A549 (cell line): Measurements from ENCODE around the gene NTHL1. TPM values are rescaled to one million over a fixed set of nuclear protein-coding genes. Genes with fewer than 3 reads are reported as not detected.

Experiments
- ATAC-seq, 2 experiments: fragments of 200-7000 bp in 1 of 2; fragments of >200 bp in 1 of 2; cut with Nextera tagmentation in 1 of 2; cut with Tn5 transposase in 1 of 2; 3 replicates each; pipeline versions ENCODE4 v1.8.0 to v1.9.1; 2018 to 2020; ENCODE audit warnings: mild to moderate bottlenecking in 1 of 2, moderate library complexity in 1 of 2
- CTCF ChIA-PET: fragments of 300-600 bp; sonication (Branson Sonifier 250); formaldehyde crosslinking; extraction: SDS; loops from one replicate; lab custom pipeline; 2021; ENCODE audit warnings: antibody characterized with exemption, inconsistent platforms; lab: Yijun Ruan, JAX
- POLR2A ChIA-PET: fragments of 350-600 bp; formaldehyde crosslinking; extraction: SDS; loops from one replicate; lab custom pipeline; 2021; ENCODE audit warnings: antibody characterized with exemption, inconsistent platforms; lab: Yijun Ruan, JAX
- DNase-seq, 2 experiments: peaks; one replicate each; pipeline versions ENCODE4 v3.0.0 to v3.0.0-alpha.2; 2011 to 2016; ENCODE audit warnings: low read depth in 1 of 2, low spot score in 1 of 2
- FAIRE-seq: peaks from 2 replicates; lab custom pipeline; 2011; peaks lifted over from hg19 to GRCh38; lab: Jason Lieb, UNC
- H3K27ac ChIP-seq, 2 experiments: fragments of >200 bp; sonication (Bioruptor Twin); formaldehyde crosslinking; 3 replicates each; pipeline ENCODE4 v1.5.1; 2016 to 2017
- H3K4me1 ChIP-seq: fragments of >200 bp; sonication (Bioruptor Twin); formaldehyde crosslinking; 3 replicates; pipeline ENCODE4 v1.6.1; 2016
- H3K4me2 ChIP-seq: fragments of >200 bp; sonication (Bioruptor Twin); formaldehyde crosslinking; 3 replicates; pipeline ENCODE4 v1.6.1; 2016
- H3K4me3 ChIP-seq: fragments of >200 bp; sonication (Bioruptor Twin); formaldehyde crosslinking; 3 replicates; pipeline ENCODE4 v1.5.1; 2016
- H3K9me3 ChIP-seq: fragments of >200 bp; sonication (Bioruptor Twin); formaldehyde crosslinking; 3 replicates; pipeline ENCODE4 v1.6.1; 2016
- ATOH8 ChIP-seq: fragments of 250-450 bp; sonication (Bioruptor Pico); IDR thresholded peaks from 2 replicates; pipeline ENCODE4 v1.5.0; 2020; ENCODE audit warnings: low read depth, mild to moderate bottlenecking, moderate library complexity
- CBX8 ChIP-seq: fragments of 200-600 bp; sonication (generic); IDR thresholded peaks from 2 replicates; pipeline ENCODE4 v1.6.1; 2016
- CEBPB ChIP-seq, 2 experiments: fragments of >200 bp in 1 of 2; sonication (Bioruptor Twin) in 1 of 2; formaldehyde crosslinking in 1 of 2; IDR thresholded peaks; 2 replicates each; pipeline ENCODE4 v1.6.1; 2012 to 2016
- CHD2 ChIP-seq: fragments of 150-350 bp; IDR thresholded peaks from 2 replicates; pipeline ENCODE4 v1.6.1; 2014; ENCODE audit warnings: low read length; ENCODE audit not compliant: partially characterized antibody
- CTCF ChIP-seq: fragments of >200 bp; sonication (Bioruptor Twin); formaldehyde crosslinking; IDR thresholded peaks from 3 replicates; pipeline ENCODE4 v1.5.1; 2016
- EHF ChIP-seq: fragments of 250-450 bp; sonication (Bioruptor Pico); IDR thresholded peaks from 2 replicates; pipeline ENCODE4 v1.5.0; 2020; ENCODE audit warnings: mild to moderate bottlenecking
- ESRRA ChIP-seq: fragments of 150-350 bp; IDR thresholded peaks from 2 replicates; pipeline ENCODE4 v1.6.1; 2014; ENCODE audit warnings: mild to moderate bottlenecking, low read length, borderline replicate concordance
- FOSL2 ChIP-seq, 2 experiments: fragments of 450-650 bp in 1 of 2; fragments of >200 bp in 1 of 2; sonication (Bioruptor Twin) in 1 of 2; formaldehyde crosslinking; IDR thresholded peaks; 2 replicates each; pipeline versions ENCODE4 v1.5.0 to v1.6.1; 2016 to 2020; ENCODE audit warnings: mild to moderate bottlenecking in 1 of 2, moderate library complexity in 1 of 2
- HDAC2 ChIP-seq: fragments of 200-600 bp; sonication (generic); IDR thresholded peaks from 2 replicates; pipeline ENCODE4 v1.6.1; 2016
- HEYL ChIP-seq: fragments of 250-450 bp; sonication (Bioruptor Pico); IDR thresholded peaks from 2 replicates; pipeline ENCODE4 v1.8.0; 2021; ENCODE audit warnings: mild to moderate bottlenecking, moderate library complexity
- HMGXB4 ChIP-seq: fragments of 250-450 bp; sonication (Bioruptor Pico); IDR thresholded peaks from 2 replicates; pipeline ENCODE4 v1.5.0; 2021; ENCODE audit warnings: mild to moderate bottlenecking, moderate library complexity, borderline replicate concordance
- HOXB13 ChIP-seq: fragments of 250-450 bp; sonication (Bioruptor Pico); IDR thresholded peaks from 2 replicates; pipeline ENCODE4 v1.5.0; 2020; ENCODE audit warnings: low read depth, mild to moderate bottlenecking, moderate library complexity
- HOXB5 ChIP-seq: fragments of 250-450 bp; sonication (Bioruptor Pico); IDR thresholded peaks from 2 replicates; pipeline ENCODE4 v1.5.0; 2020; ENCODE audit warnings: mild to moderate bottlenecking, moderate library complexity
- JUN ChIP-seq, 2 experiments: fragments of >200 bp; sonication (Bioruptor Twin); formaldehyde crosslinking; IDR thresholded peaks; 2 replicates in 1 of 2; 3 replicates in 1 of 2; pipeline ENCODE4 v1.6.1; 2016 to 2017
- KDM1A ChIP-seq: fragments of 200-600 bp; sonication (generic); IDR thresholded peaks from 2 replicates; pipeline ENCODE4 v1.6.1; 2016; ENCODE audit warnings: low read depth, mild to moderate bottlenecking
- MAFK ChIP-seq: fragments of 450-650 bp; IDR thresholded peaks from 2 replicates; pipeline ENCODE4 v1.6.1; 2014; ENCODE audit not compliant: partially characterized antibody
- MAZ ChIP-seq: fragments of 150-350 bp; IDR thresholded peaks from 2 replicates; pipeline ENCODE4 v1.6.1; 2014; ENCODE audit warnings: antibody characterized with exemption, low read depth, low read length, borderline replicate concordance
- MYC ChIP-seq: IDR thresholded peaks from 2 replicates; pipeline ENCODE4 v1.6.1; 2012; ENCODE audit warnings: mild to moderate bottlenecking, inconsistent platforms, low read length, improper control_type of control experiment, borderline replicate concordance
- NFE2L2 ChIP-seq: fragments of 150-350 bp; conservative IDR thresholded peaks from 2 replicates; pipeline ENCODE4 v1.6.1; 2014; ENCODE audit warnings: low read length
- PHF8 ChIP-seq: fragments of 200-600 bp; sonication (generic); IDR thresholded peaks from 2 replicates; pipeline ENCODE4 v1.6.1; 2016; ENCODE audit warnings: low read depth, mild to moderate bottlenecking, antibody characterized with exemption, moderate library complexity, borderline replicate concordance
- POLR2A ChIP-seq: IDR thresholded peaks from 2 replicates; pipeline ENCODE4 v1.6.1; 2012; ENCODE audit warnings: mild to moderate bottlenecking, low read length
- RARB ChIP-seq: fragments of 250-450 bp; sonication (Bioruptor Pico); IDR thresholded peaks from 2 replicates; pipeline ENCODE4 v1.8.0; 2021; ENCODE audit warnings: mild to moderate bottlenecking, moderate library complexity
- RNF2 ChIP-seq: fragments of 200-600 bp; sonication (generic); IDR thresholded peaks from 2 replicates; pipeline ENCODE4 v1.6.1; 2016; ENCODE audit warnings: low read depth, mild to moderate bottlenecking, antibody characterized with exemption, moderate library complexity, borderline replicate concordance
- SMC3 ChIP-seq: fragments of >200 bp; sonication (Bioruptor Twin); formaldehyde crosslinking; IDR thresholded peaks from 3 replicates; pipeline ENCODE4 v1.6.1; 2018; ENCODE audit warnings: inconsistent platforms
- TFCP2L1 ChIP-seq: fragments of 250-450 bp; sonication (Bioruptor Pico); IDR thresholded peaks from 2 replicates; pipeline ENCODE4 v1.5.0; 2021; ENCODE audit warnings: mild to moderate bottlenecking
- TP53 ChIP-seq: fragments of 250-450 bp; sonication (Bioruptor Pico); IDR thresholded peaks from 2 replicates; pipeline ENCODE4 v1.5.0; 2021; ENCODE audit warnings: mild to moderate bottlenecking, moderate library complexity
- ZSCAN20 ChIP-seq: fragments of 250-450 bp; sonication (Bioruptor Pico); IDR thresholded peaks from 2 replicates; pipeline ENCODE4 v1.8.0; 2022; ENCODE audit warnings: mild to moderate bottlenecking, moderate library complexity
- WGBS: methylation state at CpG from one replicate; pipeline ENCODE4 v1.1.6; 2017; ENCODE audit errors: missing lambda C conversion rate; 5-methylcytosine and 5-hydroxymethylcytosine counted together
- polyA plus RNA-seq, 4 experiments: library from polyadenylated mRNA; depleted of rRNA in 3 of 4; stranded (reverse); fragments of >200 nt; fragmentation: RNase III in 1 of 4; extraction: RNeasy Plus Mini Kit Qiagen cat#74134 plus additional on column Dnase treatment in 1 of 4; gene quantifications; 2 replicates in 3 of 4; 3 replicates in 1 of 4; pipeline ENCODE4 v1.2.3, GENCODE V29; 2011 to 2017
- TF ChIP-seq, protein P1 (sequence below): IDR thresholded peaks from 2 replicates; pipeline ENCODE4 v1.6.1; 2012; ENCODE audit warnings: low read depth, borderline replicate concordance

Gene NTHL1
- polyA plus RNA-seq, 2 of the 4 experiments (the other 2 are of a cell fraction): 28.8 to 42.3 TPM

DNA sequence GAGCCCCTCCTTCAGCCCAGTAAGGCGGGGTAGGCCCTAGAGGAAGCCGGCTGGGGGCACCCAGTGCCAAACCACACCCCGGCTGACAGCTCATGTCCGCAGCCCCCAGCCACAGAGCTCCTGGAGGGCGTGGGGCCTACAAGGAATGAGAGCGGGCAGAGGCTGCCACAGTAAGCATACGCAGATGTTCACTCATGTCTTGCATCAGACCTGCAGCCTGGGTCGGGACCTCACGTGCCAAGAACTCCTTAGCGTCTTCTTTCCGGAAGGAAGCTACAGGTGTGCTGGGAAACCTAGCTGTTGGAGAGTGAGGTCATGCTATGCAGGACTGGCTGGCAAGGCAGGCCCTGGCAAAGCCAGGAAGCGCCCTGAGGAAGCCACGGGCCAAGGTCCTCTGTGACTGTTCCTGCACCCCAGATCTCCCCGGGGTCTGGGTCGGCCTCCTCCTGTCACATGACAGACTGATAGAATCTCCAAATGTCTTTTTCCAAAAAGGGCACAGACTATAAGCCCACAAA is 39.6 kb downstream of the NTHL1 start:
- no peak for TF ChIP-seq PHF8
- TF ChIP-seq HOXB5 (CRISPR knock-in tag): no peak
- no peak for TF ChIP-seq POLR2A
- TF ChIP-seq JUN (IDR thresholded peaks at IDR 0.05): no peak
- no peak for TF ChIP-seq SMC3
- no peak for TF ChIP-seq MAFK
- TF ChIP-seq EHF (CRISPR knock-in tag): no peak
- no peak for TF ChIP-seq NFE2L2
- TF ChIP-seq, protein P1, sequence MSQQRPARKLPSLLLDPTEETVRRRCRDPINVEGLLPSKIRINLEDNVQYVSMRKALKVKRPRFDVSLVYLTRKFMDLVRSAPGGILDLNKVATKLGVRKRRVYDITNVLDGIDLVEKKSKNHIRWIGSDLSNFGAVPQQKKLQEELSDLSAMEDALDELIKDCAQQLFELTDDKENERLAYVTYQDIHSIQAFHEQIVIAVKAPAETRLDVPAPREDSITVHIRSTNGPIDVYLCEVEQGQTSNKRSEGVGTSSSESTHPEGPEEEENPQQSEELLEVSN: no peak
- TF ChIP-seq CTCF: no peak
- TF ChIP-seq MYC: no peak
- no peak for TF ChIP-seq HMGXB4 (CRISPR knock-in tag)
- FAIRE-seq (no peak), DNase-seq (no peak), ATAC-seq (no peak)
- H3K4me3 ChIP-seq: peak overlapping the region; percentile 94
- H3K27ac ChIP-seq: peak overlapping the region; percentile 95 to 98
- ChIA-PET CTCF (interaction anchor here (1.3 to 11.3 kb wide), 7 partner anchors 14 to 139 kb away, joined by 3 to 196 read pairs (median 4); partner anchors contain the start of genes GFER, NOXO1 and SYNGR3), POLR2A (interaction anchor here (0.7 to 1.4 kb wide), 3 partner anchors 24 to 147 kb away, joined by 3 to 4 read pairs (median 4); partner anchors contain the start of genes GFER, RPS2 and TRAF7)
- no peaks in the 10 kb centered on the region for H3K9me3 ChIP-seq
- peak overlapping the region; percentile 91 for H3K4me2 ChIP-seq
- H3K4me1 ChIP-seq: peaks cover 55% of the 10 kb centered on the region
- 53% methylated on average over 15 of the region's 15 CpGs for WGBS

DNA sequence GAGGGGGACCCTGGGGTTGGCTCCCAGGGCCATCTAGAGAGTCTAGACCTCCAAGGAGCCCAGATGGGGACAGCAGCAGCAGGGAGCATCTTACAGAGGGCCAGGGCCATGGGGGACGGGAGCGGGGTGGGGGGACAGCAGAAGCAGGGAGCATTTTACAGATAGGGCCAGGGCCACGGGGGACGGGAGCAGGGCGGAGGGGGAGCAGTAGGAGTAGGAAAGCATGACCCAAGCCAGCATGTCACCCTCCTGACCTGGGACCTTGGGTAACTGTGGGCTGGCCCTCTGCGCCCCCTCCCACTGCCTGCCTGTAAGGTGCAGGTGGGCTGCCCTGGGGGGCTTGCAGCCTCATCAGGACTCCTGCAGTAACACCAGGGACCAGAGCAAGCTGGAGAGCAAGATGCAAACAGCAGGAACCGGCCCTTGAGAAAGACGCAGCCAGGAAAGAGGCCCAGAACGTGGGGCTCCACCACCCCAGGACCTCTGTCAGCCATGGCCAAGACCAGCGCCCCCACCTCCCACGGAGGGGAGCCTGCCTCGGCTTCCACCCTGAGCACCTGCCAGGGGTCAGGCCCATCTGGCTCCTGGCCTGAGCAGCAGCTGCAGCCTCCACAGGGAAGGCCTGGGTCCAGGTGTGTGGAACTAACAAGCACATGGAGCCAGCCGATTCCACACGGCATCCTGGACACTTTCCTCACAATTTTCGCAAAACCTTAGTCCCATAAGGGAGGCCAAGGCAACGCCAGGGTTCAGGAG is 40.4 kb downstream of the NTHL1 start:
- ATAC-seq: no peak
- TF ChIP-seq POLR2A: no peak
- TF ChIP-seq KDM1A: no peak
- no peak for TF ChIP-seq CHD2
- TF ChIP-seq ZSCAN20: no peak
- TF ChIP-seq HDAC2: no peak
- TF ChIP-seq TP53: no peak
- CTCF ChIA-PET: interaction anchor here (1.3 to 11.3 kb wide), 7 partner anchors 15 to 133 kb away, joined by 3 to 196 read pairs (median 4); partner anchors contain the start of genes GFER, NOXO1 and SYNGR3
- WGBS: 87% methylated on average over 14 of the region's 16 CpGs
- FAIRE-seq: no peak
- peak overlapping the region; percentile 91 for H3K4me2 ChIP-seq
- DNase-seq: no peak
- no peaks in the 10 kb centered on the region for H3K9me3 ChIP-seq
- H3K4me1 ChIP-seq: peaks cover 55% of the 10 kb centered on the region
- H3K27ac ChIP-seq: peak overlapping the region in 1 of 2 experiments; percentile 95; a peak in 3 of 6 replicates
- H3K4me3 ChIP-seq: no peak overlapping the region; the same call in 2 of the 3 replicates
- POLR2A ChIA-PET: interaction anchor here (1.4 kb wide), 1 partner anchor 43 kb away, joined by 4 read pairs; the partner anchor contains the start of gene RPS2

DNA sequence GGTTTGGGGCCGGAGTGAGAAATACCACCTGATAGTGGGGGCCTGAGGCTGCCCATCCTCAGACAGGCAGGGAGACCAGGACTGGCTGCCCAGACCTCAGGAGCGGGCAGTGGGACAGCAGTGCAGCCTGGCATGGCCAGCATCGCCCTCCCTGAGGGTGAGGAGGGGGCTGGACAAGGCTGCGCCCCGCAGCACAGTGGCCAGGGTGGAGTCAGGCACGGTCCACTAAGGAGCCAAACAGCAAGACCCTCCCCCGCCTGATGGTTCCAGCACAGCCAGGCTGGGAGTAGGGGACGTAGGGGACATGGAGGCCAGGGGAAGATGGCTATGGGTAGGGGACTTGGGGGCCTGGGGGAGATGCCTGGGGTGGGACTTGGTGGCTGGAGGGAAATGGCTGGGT is 41.3 kb downstream of the NTHL1 start:
- ChIA-PET POLR2A (no interaction called here), CTCF (interaction anchor here (1.5 to 11.3 kb wide), 5 partner anchors 16 to 139 kb away, joined by 3 to 196 read pairs (median 52); partner anchors contain the start of genes GFER, NOXO1, RAB26 and RNF151)
- 87% methylated on average over 8 of the region's 8 CpGs for WGBS
- ATAC-seq (no peak), FAIRE-seq (no peak), DNase-seq (no peak)
- H3K9me3 ChIP-seq: no peaks in the 10 kb centered on the region
- H3K4me1 ChIP-seq: peaks cover 55% of the 10 kb centered on the region
- H3K4me3 ChIP-seq: no peak overlapping the region
- no peak overlapping the region for H3K4me2 ChIP-seq
- H3K27ac ChIP-seq: peak overlapping the region in 1 of 2 experiments; percentile 95; a peak in 2 of 6 replicates
- TF ChIP-seq TFCP2L1 (no peak), RARB (no peak), JUN (IDR thresholded peaks at IDR 0.05) (no peak), MAZ (no peak), HEYL (CRISPR knock-in tag) (no peak), CHD2 (no peak), ESRRA (no peak), CBX8 (no peak), RNF2 (no peak), CEBPB (IDR thresholded peaks at IDR 0.05) (no peak), HOXB13 (CRISPR knock-in tag) (no peak), FOSL2 (IDR thresholded peaks at IDR 0.05) (no peak), FOSL2 (CRISPR knock-in tag; IDR thresholded peaks at IDR 0.05) (no peak), ZSCAN20 (no peak), ATOH8 (CRISPR knock-in tag) (no peak), SMC3 (no peak)
